ENCODE data around the gene RAB44.

Gene RAB44

DNA sequence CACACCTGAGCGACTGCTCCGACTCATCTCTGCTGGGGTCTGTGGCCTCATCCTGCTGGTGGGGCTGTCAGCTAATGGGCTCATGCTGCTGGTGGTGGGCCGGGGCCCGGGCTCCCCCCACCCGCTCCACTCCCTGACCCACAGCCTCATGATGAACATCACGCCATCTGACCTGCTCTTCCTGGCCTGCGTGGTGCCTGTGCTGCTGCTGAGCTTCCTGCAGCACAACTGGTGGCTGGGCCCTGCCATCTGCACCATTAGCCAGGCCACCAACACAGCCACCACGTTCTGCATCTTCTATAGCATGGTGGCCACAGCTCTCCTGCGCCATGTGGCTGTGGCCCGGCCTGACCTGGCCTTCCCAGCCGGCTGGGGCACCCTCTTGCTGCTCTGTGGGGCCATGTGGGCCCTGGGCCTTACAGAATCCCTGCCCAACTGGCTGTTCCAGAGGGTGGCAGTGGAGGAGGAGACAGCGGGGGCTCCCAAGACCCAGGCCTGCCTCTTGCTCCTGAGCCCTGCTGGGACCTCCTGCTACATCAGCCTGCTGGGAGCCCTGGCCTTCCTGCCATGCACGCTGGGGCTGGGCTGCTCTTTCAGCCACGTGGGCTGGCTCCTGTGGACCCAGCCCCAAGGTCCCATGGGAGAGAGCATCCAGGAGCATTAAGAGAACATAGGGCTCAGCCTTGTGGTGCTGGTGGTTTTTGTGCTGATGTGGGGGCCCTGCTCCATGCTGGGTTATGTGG lies 39.6 kb downstream of the RAB44 start:
- TF ChIP-seq, protein P1, sequence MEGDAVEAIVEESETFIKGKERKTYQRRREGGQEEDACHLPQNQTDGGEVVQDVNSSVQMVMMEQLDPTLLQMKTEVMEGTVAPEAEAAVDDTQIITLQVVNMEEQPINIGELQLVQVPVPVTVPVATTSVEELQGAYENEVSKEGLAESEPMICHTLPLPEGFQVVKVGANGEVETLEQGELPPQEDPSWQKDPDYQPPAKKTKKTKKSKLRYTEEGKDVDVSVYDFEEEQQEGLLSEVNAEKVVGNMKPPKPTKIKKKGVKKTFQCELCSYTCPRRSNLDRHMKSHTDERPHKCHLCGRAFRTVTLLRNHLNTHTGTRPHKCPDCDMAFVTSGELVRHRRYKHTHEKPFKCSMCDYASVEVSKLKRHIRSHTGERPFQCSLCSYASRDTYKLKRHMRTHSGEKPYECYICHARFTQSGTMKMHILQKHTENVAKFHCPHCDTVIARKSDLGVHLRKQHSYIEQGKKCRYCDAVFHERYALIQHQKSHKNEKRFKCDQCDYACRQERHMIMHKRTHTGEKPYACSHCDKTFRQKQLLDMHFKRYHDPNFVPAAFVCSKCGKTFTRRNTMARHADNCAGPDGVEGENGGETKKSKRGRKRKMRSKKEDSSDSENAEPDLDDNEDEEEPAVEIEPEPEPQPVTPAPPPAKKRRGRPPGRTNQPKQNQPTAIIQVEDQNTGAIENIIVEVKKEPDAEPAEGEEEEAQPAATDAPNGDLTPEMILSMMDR (IDR thresholded peaks at IDR 0.05; ENCODE audit: low read depth, low read length), result no peak
- H3K4me3 ChIP-seq (ENCODE audit: low read depth, low read length), result no peak overlapping the region
- no peaks in the 10 kb centered on the region for H3K9me3 ChIP-seq
- H3K4me1 ChIP-seq, result no peaks in the 10 kb centered on the region
- DNase-seq, result peak; percentile 37
- no peaks in the 10 kb centered on the region for H3K27me3 ChIP-seq
- no peaks in the 10 kb centered on the region for H3K36me3 ChIP-seq

DNA sequence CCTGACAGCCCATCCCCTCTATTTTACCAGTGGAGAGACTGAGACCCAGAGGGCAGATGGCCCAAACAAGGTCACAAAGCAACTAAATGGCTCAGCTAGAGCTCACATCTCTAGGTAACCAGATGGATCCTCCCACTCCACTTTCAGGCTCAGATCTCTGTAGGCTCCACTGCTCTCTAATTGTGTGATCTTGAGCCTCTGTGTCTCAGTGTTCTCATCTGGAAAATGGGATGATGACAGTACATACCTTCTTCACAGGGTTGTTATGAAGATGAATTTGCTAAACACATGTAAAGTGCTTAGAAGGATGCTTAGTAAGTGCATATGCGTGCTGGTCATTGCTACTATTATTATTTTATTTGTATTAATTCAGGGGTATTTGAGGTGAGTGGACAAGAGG lies 40.5 kb downstream of the RAB44 start:
- no peaks in the 10 kb centered on the region for H3K27me3 ChIP-seq
- no peak overlapping the region for H3K4me3 ChIP-seq (ENCODE audit: low read depth, low read length)
- no peaks in the 10 kb centered on the region for H3K4me1 ChIP-seq
- H3K9me3 ChIP-seq, result no peaks in the 10 kb centered on the region
- TF ChIP-seq, protein P1 (IDR thresholded peaks at IDR 0.05; ENCODE audit: low read depth, low read length), result no peak
- DNase-seq, result no peak
- no peaks in the 10 kb centered on the region for H3K36me3 ChIP-seq

DNA sequence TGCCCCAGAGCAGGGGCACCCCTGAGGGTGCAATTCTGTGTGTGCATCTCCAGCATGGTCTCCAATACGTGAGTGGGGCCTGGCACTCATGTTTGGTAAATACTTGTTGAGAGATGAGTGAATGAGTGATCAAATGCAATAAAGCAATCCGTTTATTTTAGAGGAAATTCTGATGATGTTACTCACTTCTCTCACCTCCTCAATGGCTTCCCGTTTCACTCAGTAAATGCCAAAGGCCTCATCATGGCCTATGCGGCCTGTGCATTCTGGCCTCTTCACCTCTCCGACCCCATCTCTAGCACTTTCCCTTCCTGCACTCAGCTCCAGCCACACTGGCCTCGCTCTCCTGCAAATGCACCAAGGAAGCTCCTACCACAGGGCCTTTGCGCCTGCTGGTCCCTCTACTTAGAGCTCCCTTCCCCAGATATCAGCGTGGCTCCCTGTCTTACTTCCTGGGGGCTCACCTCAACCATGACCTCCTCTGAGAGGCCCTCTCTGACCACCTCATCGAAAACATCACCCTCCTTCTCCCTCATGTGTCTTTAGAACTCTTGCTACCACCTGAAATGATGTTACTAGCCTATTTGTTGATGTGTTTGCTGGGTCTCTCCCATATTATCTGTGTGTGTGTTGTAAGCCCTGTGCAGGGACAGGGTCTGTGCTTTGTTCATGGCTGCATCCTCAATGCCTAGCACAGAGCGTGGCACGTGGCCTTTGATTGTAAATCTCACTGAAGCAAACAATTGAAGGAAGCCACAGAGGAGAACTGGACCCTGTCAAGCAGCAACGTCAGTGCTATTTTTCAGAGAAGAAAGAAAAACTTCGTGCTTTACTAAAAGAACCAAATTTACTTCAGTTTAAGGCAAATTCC lies 42.6 kb downstream of the RAB44 start:
- TF ChIP-seq, protein P1 (IDR thresholded peaks at IDR 0.05; ENCODE audit: low read depth, low read length), result no peak
- Histone ChIP-seq H3K36me3 (no peaks in the 10 kb centered on the region), H3K4me3 (ENCODE audit: low read depth, low read length) (no peak overlapping the region), H3K27me3 (no peaks in the 10 kb centered on the region), H3K4me1 (peaks cover 4% of the 10 kb centered on the region; the same call in 1 of the 2 replicates), H3K9me3 (no peaks in the 10 kb centered on the region)
- no peak for DNase-seq

DNA sequence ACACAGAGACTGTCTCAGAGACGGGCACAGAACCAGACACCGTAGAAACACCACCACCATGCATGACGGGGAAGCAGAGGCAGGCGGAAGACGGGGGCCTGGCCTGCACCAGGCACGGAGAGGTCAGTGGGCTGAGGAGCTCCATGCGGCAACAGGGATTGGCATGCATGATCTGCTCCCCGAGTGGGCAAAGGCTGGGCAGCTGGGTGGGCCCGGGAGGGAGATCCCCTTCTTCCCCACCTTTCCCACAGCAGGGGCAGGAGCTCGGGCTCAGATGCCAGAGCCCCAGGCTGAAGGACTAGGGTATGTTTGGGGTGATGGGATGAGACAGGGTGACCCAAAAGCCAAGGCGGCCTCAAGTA lies 43.2 kb downstream of the RAB44 start:
- Histone ChIP-seq H3K27me3 (no peaks in the 10 kb centered on the region), H3K4me1 (peaks cover 4% of the 10 kb centered on the region; the same call in 1 of the 2 replicates), H3K36me3 (no peaks in the 10 kb centered on the region), H3K9me3 (no peaks in the 10 kb centered on the region), H3K4me3 (ENCODE audit: low read depth, low read length) (no peak overlapping the region)
- no peak for DNase-seq
- TF ChIP-seq, protein P1 (IDR thresholded peaks at IDR 0.05; ENCODE audit: low read depth, low read length), result no peak

DNA sequence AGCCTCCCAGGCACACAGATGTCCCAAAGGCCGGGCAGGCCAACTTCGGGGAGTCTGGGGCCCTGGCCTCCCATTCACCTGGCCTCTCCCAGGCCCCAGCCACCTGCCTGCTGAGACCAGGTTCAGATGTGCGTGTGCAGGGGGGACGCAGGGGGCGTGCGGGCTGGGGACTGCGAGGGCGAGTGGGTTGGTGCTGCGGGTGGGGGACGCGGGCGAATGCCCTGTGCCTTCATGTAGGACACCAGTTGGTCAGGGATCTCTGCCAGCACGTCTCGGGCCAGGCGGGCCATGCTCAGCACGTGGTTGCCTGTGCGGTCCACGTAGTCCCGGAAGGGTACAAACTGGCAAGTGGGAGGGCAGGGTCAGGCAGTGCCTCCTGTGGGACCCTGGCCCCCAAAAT lies 44.5 kb downstream of the RAB44 start:
- no peak for DNase-seq
- Histone ChIP-seq H3K4me1 (peaks cover 4% of the 10 kb centered on the region; the same call in 1 of the 2 replicates), H3K27me3 (no peaks in the 10 kb centered on the region), H3K4me3 (ENCODE audit: low read depth, low read length) (no peak overlapping the region), H3K36me3 (no peaks in the 10 kb centered on the region), H3K9me3 (no peaks in the 10 kb centered on the region)
- TF ChIP-seq, protein P1 (IDR thresholded peaks at IDR 0.05; ENCODE audit: low read depth, low read length), result no peak

DNA sequence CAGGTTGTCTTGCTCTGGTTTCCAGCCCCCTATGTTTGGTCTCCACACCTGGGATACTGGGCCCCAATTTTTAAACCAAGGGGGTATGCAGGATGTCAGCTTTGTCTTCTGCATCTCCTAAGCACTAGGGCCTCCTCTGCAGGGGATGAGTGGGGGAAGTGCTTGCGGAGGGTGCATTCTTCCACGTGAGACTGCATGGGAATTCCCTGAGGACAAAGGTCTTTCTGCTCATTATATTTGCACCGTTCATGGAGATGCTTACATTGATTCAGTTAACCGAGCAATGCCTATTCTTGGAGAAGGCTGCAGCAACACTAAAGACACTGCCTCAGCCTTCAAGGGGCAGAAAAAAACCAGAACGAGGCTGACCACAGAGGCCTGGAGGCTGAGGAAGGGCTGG lies 45.4 kb downstream of the RAB44 start:
- Histone ChIP-seq H3K36me3 (no peaks in the 10 kb centered on the region), H3K27me3 (no peaks in the 10 kb centered on the region), H3K4me1 (peaks cover 4% of the 10 kb centered on the region; the same call in 1 of the 2 replicates), H3K4me3 (ENCODE audit: low read depth, low read length) (no peak overlapping the region), H3K9me3 (no peaks in the 10 kb centered on the region)
- TF ChIP-seq, protein P1 (IDR thresholded peaks at IDR 0.05; ENCODE audit: low read depth, low read length), result no peak
- DNase-seq, result no peak
